ENCODE results near the gene NSDHL.

DNA sequence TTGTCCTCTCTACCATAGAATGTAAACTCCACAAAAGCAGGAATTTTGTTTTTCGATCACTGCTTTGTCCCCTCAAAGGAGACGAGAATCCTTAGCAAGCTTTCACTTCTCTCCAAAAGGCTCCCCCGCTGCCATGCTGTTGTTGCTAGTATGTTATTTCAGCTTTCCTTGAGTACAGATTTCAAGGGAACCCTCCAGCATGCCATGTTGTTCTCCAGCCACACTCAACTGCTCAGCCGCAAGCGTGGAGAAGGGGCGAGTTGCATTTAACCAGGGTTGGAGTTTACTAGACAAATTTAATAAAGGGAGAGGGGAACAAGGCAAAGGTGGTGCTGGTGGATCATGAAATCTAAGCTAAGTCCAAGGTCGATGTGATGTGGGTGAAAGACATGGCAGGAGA lies 23.1 kb downstream of the NSDHL start:
- TF ChIP-seq POLR2A (IDR thresholded peaks at IDR 0.05) = no peak
- TF ChIP-seq, protein P1, sequence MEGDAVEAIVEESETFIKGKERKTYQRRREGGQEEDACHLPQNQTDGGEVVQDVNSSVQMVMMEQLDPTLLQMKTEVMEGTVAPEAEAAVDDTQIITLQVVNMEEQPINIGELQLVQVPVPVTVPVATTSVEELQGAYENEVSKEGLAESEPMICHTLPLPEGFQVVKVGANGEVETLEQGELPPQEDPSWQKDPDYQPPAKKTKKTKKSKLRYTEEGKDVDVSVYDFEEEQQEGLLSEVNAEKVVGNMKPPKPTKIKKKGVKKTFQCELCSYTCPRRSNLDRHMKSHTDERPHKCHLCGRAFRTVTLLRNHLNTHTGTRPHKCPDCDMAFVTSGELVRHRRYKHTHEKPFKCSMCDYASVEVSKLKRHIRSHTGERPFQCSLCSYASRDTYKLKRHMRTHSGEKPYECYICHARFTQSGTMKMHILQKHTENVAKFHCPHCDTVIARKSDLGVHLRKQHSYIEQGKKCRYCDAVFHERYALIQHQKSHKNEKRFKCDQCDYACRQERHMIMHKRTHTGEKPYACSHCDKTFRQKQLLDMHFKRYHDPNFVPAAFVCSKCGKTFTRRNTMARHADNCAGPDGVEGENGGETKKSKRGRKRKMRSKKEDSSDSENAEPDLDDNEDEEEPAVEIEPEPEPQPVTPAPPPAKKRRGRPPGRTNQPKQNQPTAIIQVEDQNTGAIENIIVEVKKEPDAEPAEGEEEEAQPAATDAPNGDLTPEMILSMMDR (IDR thresholded peaks at IDR 0.05) = no peak

All from testis (tissue), 2 donors.